ENCODE results near the gene RPP40. TPM values are rescaled to one million over a fixed set of nuclear protein-coding genes. Genes with fewer than 3 reads are reported as not detected.

Gene RPP40
- total and polyA plus RNA-seq, 4 donors, result 4.4 to 8.5 (median 7.0) TPM

GRCh38 chr6:4950076-4950475 is 53.8 kb downstream of the RPP40 start:
- ATAC-seq (ENCODE audit: insufficient read depth, low FRiP score) (no peak), DNase-seq (no peak)
- H3K4me3 ChIP-seq, result no peak overlapping the region
- WGBS, 2 donors, result 95 to 97% methylated on average over 11 of the region's 11 CpGs
- H3K27ac ChIP-seq (ENCODE audit: low read depth in 1 of 2, low read length in 1 of 2), result no peak overlapping the region
- peaks cover 6 to 30% (median 11%) of the 10 kb centered on the region in 4 donors for H3K36me3 ChIP-seq (ENCODE audit: control insufficient read depth in 4 of 4, insufficient read depth in 4 of 4, low read length in 4 of 4)
- no peaks in the 10 kb centered on the region for H3K4me1 ChIP-seq (ENCODE audit: control insufficient read depth in 5 of 5, insufficient read depth in 5 of 5, low read length in 5 of 5)
- H3K27me3 ChIP-seq (ENCODE audit: control insufficient read depth in 3 of 3, insufficient read depth in 3 of 3, low read length in 2 of 3), result no peaks in the 10 kb centered on the region
- H3K9ac ChIP-seq (ENCODE audit: insufficient read depth in 1 of 2, low read length in 2 of 2), result no peak overlapping the region
- H3K9me3 ChIP-seq (ENCODE audit: control insufficient read depth in 4 of 4, insufficient read depth in 3 of 4, low read length in 3 of 4), result no peaks in the 10 kb centered on the region
- TF ChIP-seq, protein P1, sequence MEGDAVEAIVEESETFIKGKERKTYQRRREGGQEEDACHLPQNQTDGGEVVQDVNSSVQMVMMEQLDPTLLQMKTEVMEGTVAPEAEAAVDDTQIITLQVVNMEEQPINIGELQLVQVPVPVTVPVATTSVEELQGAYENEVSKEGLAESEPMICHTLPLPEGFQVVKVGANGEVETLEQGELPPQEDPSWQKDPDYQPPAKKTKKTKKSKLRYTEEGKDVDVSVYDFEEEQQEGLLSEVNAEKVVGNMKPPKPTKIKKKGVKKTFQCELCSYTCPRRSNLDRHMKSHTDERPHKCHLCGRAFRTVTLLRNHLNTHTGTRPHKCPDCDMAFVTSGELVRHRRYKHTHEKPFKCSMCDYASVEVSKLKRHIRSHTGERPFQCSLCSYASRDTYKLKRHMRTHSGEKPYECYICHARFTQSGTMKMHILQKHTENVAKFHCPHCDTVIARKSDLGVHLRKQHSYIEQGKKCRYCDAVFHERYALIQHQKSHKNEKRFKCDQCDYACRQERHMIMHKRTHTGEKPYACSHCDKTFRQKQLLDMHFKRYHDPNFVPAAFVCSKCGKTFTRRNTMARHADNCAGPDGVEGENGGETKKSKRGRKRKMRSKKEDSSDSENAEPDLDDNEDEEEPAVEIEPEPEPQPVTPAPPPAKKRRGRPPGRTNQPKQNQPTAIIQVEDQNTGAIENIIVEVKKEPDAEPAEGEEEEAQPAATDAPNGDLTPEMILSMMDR (IDR thresholded peaks at IDR 0.05; ENCODE audit: control extremely low read depth, extremely low read depth), result no peak

DNA sequence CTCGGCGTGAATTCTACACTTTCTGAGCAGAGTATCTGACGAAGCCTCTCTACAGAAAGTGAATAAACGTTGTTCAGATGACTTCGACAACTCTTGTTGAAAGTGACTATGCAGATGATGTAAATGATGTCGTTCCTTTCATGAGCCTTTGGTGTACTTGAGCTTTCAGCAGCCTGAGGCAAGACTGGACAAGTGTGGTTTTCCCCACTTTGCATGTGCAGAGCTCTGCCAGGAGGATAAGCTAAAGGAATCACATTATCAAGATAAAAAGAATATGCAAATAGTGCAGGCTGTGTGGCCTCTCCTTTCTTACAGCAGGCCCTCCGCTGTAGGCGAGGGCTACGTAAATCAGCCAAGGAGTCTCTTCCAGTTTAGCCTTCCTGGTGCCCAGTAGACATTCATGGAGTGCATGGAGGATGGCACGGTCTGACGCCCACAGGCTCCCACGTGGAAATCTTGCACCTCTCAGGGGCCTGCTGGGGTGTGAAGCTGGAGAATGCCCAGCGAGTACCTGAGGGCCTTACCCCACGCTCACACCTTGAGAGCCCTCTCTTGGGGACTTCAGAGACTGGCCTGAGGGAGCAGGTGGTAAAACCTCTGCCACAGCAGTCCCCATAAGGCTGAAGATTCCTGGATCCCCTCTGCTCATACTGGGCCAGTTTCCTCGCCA is 54.9 kb downstream of the RPP40 start:
- no peak for ATAC-seq (ENCODE audit: insufficient read depth, low FRiP score)
- Histone ChIP-seq H3K27ac (ENCODE audit: low read depth in 1 of 2, low read length in 1 of 2) (no peak overlapping the region), H3K27me3 (ENCODE audit: control insufficient read depth in 3 of 3, insufficient read depth in 3 of 3, low read length in 2 of 3) (no peaks in the 10 kb centered on the region), H3K9ac (ENCODE audit: insufficient read depth in 1 of 2, low read length in 2 of 2) (no peak overlapping the region), H3K4me3 (no peak overlapping the region), H3K4me1 (ENCODE audit: control insufficient read depth in 5 of 5, insufficient read depth in 5 of 5, low read length in 5 of 5) (no peaks in the 10 kb centered on the region), H3K36me3 (ENCODE audit: control insufficient read depth in 4 of 4, insufficient read depth in 4 of 4, low read length in 4 of 4) (peaks cover 2 to 33% (median 11%) of the 10 kb centered on the region in 4 donors), H3K9me3 (ENCODE audit: control insufficient read depth in 4 of 4, insufficient read depth in 3 of 4, low read length in 3 of 4) (no peaks in the 10 kb centered on the region)
- TF ChIP-seq, protein P1 (IDR thresholded peaks at IDR 0.05; ENCODE audit: control extremely low read depth, extremely low read depth), result no peak
- DNase-seq, result no peak
- 91 to 93% methylated on average over 15 of the region's 15 CpGs for WGBS, 2 donors

- peaks cover 2 to 30% (median 8%) of the 10 kb centered on the region in 4 donors for H3K36me3 ChIP-seq (ENCODE audit: control insufficient read depth in 4 of 4, insufficient read depth in 4 of 4, low read length in 4 of 4)
- no peak overlapping the region for H3K9ac ChIP-seq (ENCODE audit: insufficient read depth in 1 of 2, low read length in 2 of 2)
- no peak overlapping the region for H3K27ac ChIP-seq (ENCODE audit: low read depth in 1 of 2, low read length in 1 of 2)
- peaks cover 0 to 3% (median under 1%) of the 10 kb centered on the region in 5 donors for H3K4me1 ChIP-seq (ENCODE audit: control insufficient read depth in 5 of 5, insufficient read depth in 5 of 5, low read length in 5 of 5)
- H3K4me3 ChIP-seq, result no peak overlapping the region
- TF ChIP-seq, protein P1 (IDR thresholded peaks at IDR 0.05; ENCODE audit: control extremely low read depth, extremely low read depth), result no peak
- no peaks in the 10 kb centered on the region for H3K27me3 ChIP-seq (ENCODE audit: control insufficient read depth in 3 of 3, insufficient read depth in 3 of 3, low read length in 2 of 3)
- H3K9me3 ChIP-seq (ENCODE audit: control insufficient read depth in 4 of 4, insufficient read depth in 3 of 4, low read length in 3 of 4), result no peaks in the 10 kb centered on the region
- DNase-seq (no peak), ATAC-seq (ENCODE audit: insufficient read depth, low FRiP score) (no peak)
- 89 to 90% methylated on average over 13 of the region's 13 CpGs for WGBS, 2 donors
These were observed 56.1 kb downstream of the RPP40 start for GRCh38 chr6:4947716-4948115.

All from lung (tissue), 12 donors.